ENCODE measurements around the gene PLCB4. TPM values are rescaled to one million over a fixed set of nuclear protein-coding genes. Genes with fewer than 3 reads are reported as not detected.

PLCB4 gene
- total RNA-seq, 1 donor, result 4.1 TPM

DNA sequence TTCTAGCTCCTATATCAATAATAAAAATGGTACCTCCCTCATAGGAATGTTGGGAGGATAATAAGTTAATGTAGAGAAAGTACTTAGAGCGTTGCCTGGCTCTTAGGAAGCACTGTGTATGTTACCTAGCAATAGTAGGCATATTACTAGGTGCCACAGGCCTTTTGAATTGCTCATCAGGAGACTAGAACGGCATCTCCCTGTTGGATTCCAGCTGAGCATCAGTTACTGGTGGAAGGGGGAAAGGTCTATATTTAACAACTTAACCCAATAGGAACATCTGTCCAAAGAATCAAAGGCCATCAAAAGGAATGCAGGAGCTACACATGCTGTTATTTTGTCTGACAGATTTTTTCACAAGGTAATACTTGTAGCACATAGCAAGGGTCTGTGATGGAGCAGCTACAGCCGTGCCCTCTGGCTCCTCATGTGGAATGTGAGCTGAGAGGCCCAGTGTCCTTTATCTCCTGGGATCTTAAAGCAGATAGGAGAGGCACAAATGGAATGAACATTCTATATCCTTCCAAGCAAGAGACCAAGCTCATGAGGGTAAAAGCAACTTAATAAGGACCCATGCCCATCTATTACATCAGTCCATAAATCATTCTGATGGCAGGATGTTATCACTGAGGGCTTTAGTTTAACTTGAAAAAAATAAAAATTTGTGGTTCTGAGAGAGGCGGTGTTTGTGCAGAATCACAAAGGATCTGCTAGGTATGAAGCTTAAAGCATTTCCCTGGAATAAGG lies 260.6 kb downstream of the PLCB4 start:
- DNase-seq (ENCODE audit: low read depth), result no peak
- no peak overlapping the region for H3K4me3 ChIP-seq (ENCODE audit: low read depth, low read length)
- TF ChIP-seq, protein P1, sequence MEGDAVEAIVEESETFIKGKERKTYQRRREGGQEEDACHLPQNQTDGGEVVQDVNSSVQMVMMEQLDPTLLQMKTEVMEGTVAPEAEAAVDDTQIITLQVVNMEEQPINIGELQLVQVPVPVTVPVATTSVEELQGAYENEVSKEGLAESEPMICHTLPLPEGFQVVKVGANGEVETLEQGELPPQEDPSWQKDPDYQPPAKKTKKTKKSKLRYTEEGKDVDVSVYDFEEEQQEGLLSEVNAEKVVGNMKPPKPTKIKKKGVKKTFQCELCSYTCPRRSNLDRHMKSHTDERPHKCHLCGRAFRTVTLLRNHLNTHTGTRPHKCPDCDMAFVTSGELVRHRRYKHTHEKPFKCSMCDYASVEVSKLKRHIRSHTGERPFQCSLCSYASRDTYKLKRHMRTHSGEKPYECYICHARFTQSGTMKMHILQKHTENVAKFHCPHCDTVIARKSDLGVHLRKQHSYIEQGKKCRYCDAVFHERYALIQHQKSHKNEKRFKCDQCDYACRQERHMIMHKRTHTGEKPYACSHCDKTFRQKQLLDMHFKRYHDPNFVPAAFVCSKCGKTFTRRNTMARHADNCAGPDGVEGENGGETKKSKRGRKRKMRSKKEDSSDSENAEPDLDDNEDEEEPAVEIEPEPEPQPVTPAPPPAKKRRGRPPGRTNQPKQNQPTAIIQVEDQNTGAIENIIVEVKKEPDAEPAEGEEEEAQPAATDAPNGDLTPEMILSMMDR (IDR thresholded peaks at IDR 0.05; ENCODE audit: insufficient read depth, low read length), result no peak

DNA sequence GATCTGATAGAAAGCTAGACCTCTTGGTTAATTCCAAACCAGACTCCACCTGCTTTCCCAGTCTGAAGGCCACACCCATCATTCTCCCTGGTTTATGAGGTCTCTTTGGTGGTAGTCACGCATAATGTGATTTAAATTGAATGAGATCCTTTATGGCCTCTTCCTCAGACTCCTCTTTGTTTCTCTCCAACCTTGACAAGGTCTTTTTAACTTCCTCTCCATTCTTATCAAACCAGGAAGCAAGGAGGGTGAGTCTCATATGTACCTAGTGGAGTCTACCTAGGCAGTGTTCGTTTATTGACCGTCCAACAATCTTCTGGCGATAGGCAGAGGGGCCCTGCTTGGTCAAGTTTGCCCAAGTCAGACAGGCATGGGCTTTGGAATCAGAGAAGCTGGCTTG lies 261.3 kb downstream of the PLCB4 start:
- no peak for DNase-seq (ENCODE audit: low read depth)
- TF ChIP-seq, protein P1 (IDR thresholded peaks at IDR 0.05; ENCODE audit: insufficient read depth, low read length), result no peak
- no peak overlapping the region for H3K4me3 ChIP-seq (ENCODE audit: low read depth, low read length)

DNA sequence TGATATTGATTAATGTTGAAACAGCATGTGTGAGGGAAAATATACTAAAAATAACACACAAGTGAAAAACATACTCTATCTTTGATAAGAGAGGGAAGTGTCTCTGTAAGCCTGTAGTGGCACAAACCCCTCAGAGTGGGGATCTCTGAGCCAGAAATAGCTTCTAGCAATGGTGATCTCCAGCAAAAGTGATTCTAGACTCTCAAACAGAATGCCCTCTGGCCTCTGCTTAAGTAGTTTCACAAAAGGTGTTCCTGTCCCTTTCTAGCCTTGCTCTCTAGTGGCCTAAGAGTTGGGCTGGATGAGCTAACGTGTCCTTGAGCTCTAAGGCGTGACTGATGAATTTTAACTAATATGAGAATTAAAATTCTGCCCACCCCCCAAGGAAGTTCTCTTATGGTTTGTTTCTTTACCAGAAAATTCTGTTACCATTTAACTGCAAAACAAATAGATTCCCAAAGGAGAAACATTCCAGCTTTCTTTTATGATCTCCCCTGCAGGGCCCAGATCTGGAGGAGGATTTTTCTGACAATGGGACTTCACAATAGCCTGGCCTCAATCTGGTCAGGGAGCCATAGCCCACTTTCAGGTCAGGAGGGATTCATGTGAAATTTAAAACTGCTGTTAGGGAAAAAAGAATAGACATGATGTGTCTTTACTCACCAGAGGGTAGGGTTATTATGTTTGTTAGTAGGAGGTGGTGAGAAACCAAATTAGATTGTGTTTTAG lies 263.0 kb downstream of the PLCB4 start:
- H3K4me3 ChIP-seq (ENCODE audit: low read depth, low read length), result no peak overlapping the region
- DNase-seq (ENCODE audit: low read depth), result no peak
- TF ChIP-seq, protein P1 (IDR thresholded peaks at IDR 0.05; ENCODE audit: insufficient read depth, low read length), result no peak

GRCh38 chr20:9332791-9333479 lies 264.0 kb downstream of the PLCB4 start:
- no peak overlapping the region for H3K4me3 ChIP-seq (ENCODE audit: low read depth, low read length)
- DNase-seq (ENCODE audit: low read depth), result no peak
- TF ChIP-seq, protein P1 (IDR thresholded peaks at IDR 0.05; ENCODE audit: insufficient read depth, low read length), result no peak

DNA sequence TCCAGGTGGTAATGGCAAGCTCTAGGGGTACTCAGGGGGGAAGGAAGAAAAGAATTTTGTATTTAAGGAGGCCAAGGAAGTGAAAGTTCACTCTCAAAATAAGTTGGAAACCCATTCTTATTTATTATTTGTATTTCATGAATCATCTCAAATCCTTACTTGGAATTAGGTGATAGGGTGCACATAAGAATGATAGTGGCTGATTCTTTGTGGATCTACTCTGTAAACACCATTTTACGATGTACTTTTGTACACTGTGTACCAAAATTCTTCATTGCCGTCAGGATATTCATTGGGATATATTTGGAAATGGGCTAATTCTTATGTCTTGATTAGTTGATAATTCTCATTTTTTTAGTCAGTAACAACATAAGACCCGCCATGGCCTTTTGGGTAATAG lies 266.0 kb downstream of the PLCB4 start:
- no peak overlapping the region for H3K4me3 ChIP-seq (ENCODE audit: low read depth, low read length)
- no peak for DNase-seq (ENCODE audit: low read depth)
- TF ChIP-seq, protein P1 (IDR thresholded peaks at IDR 0.05; ENCODE audit: insufficient read depth, low read length), result no peak

- no peak overlapping the region for H3K4me3 ChIP-seq (ENCODE audit: low read depth, low read length)
- TF ChIP-seq, protein P1 (IDR thresholded peaks at IDR 0.05; ENCODE audit: insufficient read depth, low read length), result no peak
- no peak for DNase-seq (ENCODE audit: low read depth)
Measured at GRCh38 chr20:9338101-9338500, 269.2 kb downstream of the PLCB4 start.

Measured in fibroblast of the aortic adventitia (primary cell).